T-helper 2 cell treated with Interferon-gamma antibody and Interleukin-4, amounts not matched to agents 100 ng/mL and 5 ng/mL, for 36 hours (primary cell): Measurements from ENCODE around the gene LRRC42. TPM values are rescaled to one million over a fixed set of nuclear protein-coding genes. Genes with fewer than 3 reads are reported as not detected.

Source experiments
- intact Hi-C: fragments of 100-400 bp; cut with micrococcal nuclease; formaldehyde crosslinking; loops from one replicate; pipeline ENCODE4 v1.15.1; 2023
- total RNA-seq: library from RNA; stranded (reverse); gene quantifications from 2 replicates; pipeline ENCODE4 v1.2.3, GENCODE V29; 2022

Gene LRRC42
- total RNA-seq, 1 donor from 2014 or later = 19.2 TPM

GRCh38 chr1:53938136-53938830 is 7.9 kb upstream of the LRRC42 start:
- intact Hi-C loops = no loop called here

GRCh38 chr1:53942127-53942957 is 3.8 kb upstream of the LRRC42 start:
- intact Hi-C loops = no loop called here

- intact Hi-C loops = no loop called here
These were observed 3.1 kb upstream of the LRRC42 start for GRCh38 chr1:53943090-53943489.

- intact Hi-C loops = loop anchor here (2.0 kb wide), 1 partner anchor 25 kb away; no protein-coding TSS in a partner anchor
These were observed 2.6 kb upstream of the LRRC42 start for GRCh38 chr1:53943490-53944043.

GRCh38 chr1:53944469-53945182 is 1.5 kb upstream of the LRRC42 start:
- intact Hi-C loops = loop anchor here (1.0 to 5.0 kb wide), 7 partner anchors 26 to 818 kb away; partner anchors contain the start of genes LRP8, NDC1, PARS2 and TTC4

GRCh38 chr1:53945183-53945432 is 1.0 kb upstream of the LRRC42 start:
- intact Hi-C loops = loop anchor here (1.0 to 5.0 kb wide), 7 partner anchors 26 to 817 kb away; partner anchors contain the start of genes LRP8, NDC1, PARS2 and TTC4

GRCh38 chr1:53945433-53946251 is 508 bp upstream of the LRRC42 start, which contains the start of gene IFT25:
TSS of gene IFT25 (minus strand) at chr1:53945699. CDS start at chr1:53940082, 5,617 bp downstream.
- intact Hi-C loops = loop anchor here (1.0 to 5.0 kb wide), 9 partner anchors 27 to 817 kb away; partner anchors contain the start of genes LRP8, NDC1, PARS2 and TCEANC2

GRCh38 chr1:53947172-53947907 is 1.2 kb downstream of the LRRC42 start:
- intact Hi-C loops = loop anchor here (5.0 kb wide), 4 partner anchors 340 to 815 kb away; partner anchors contain the start of genes LRP8, PARS2 and TTC4

- intact Hi-C loops = loop anchor here (5.0 kb wide), 4 partner anchors 339 to 814 kb away; partner anchors contain the start of genes LRP8, PARS2 and TTC4
These were observed 2.1 kb downstream of the LRRC42 start for GRCh38 chr1:53948291-53948690.

GRCh38 chr1:53949023-53949990 is 3.2 kb downstream of the LRRC42 start:
- intact Hi-C loops = loop anchor here (1.0 to 5.0 kb wide), 5 partner anchors 71 to 813 kb away; partner anchors contain the start of genes LRP8, PARS2 and TTC4

GRCh38 chr1:53951697-53952096 is 5.5 kb downstream of the LRRC42 start:
- intact Hi-C loops = no loop called here

GRCh38 chr1:53954128-53954527 is 8.0 kb downstream of the LRRC42 start:
- intact Hi-C loops = no loop called here

- intact Hi-C loops = no loop called here
These were observed 10.4 kb downstream of the LRRC42 start for GRCh38 chr1:53956308-53957168.

GRCh38 chr1:53957194-53957818 is 11.2 kb downstream of the LRRC42 start:
- intact Hi-C loops = no loop called here

GRCh38 chr1:53959664-53960250 is 13.6 kb downstream of the LRRC42 start:
- intact Hi-C loops = loop anchor here (1.0 kb wide), 1 partner anchor 98 kb away; no protein-coding TSS in a partner anchor

GRCh38 chr1:53962395-53962794 is 16.2 kb downstream of the LRRC42 start:
- intact Hi-C loops = no loop called here
